HCT116 (cell line): ENCODE results near the gene ZNF385A. TPM values are rescaled to one million over a fixed set of nuclear protein-coding genes. Genes with fewer than 3 reads are reported as not detected.

Experiments used
- ATAC-seq: fragments of 200-7000 bp; cut with Tn5 transposase; 2 replicates; pipeline ENCODE4 v1.9.1; 2020; ENCODE audit warnings: mild to moderate bottlenecking, moderate library complexity
- BruUV-seq: library from RNA; stranded (reverse); fragments of 400-500 nt; replicated peaks from 2 replicates; lab custom pipeline; 2021; lab: Mats Ljungman, UMichigan
- CTCF ChIA-PET: fragments of 300-600 bp; sonication (Branson Sonifier 250); formaldehyde crosslinking; loops from one replicate; lab custom pipeline; 2021; ENCODE audit warnings: antibody characterized with exemption; lab: Charles Lee
- POLR2A ChIA-PET: fragments of 300-600, 350-600 bp; sonication (Branson Sonifier 250); formaldehyde crosslinking; loops from one replicate; lab custom pipeline; 2021; ENCODE audit warnings: antibody characterized with exemption; lab: Charles Lee
- RAD21 ChIA-PET, 2 experiments: fragments of 300-600 bp; sonication (Branson Sonifier 250); formaldehyde crosslinking; loops; one replicate each; lab custom pipeline; 2023; ENCODE audit warnings: low total read pairs in 2 of 2; ENCODE audit not compliant: uncharacterized antibody in 2 of 2, unreplicated experiment in 2 of 2, low non-redundant PET in 1 of 2; lab: Charles Lee
- DNase-seq: peaks from one replicate; pipeline ENCODE4 v3.0.0-alpha.2; 2010; ENCODE audit warnings: low read depth, low spot score
- H2AFZ ChIP-seq: fragments of 200-600 bp; shearing (Covaris generic), sonication (generic); 2 replicates; pipeline ENCODE4 v1.6.1; 2017; ENCODE audit warnings: low read depth, mixed run types, mixed read lengths, antibody characterized with exemption, low read length; ENCODE audit not compliant: poor library complexity, severe bottlenecking
- H3K27ac ChIP-seq: 2 replicates; pipeline ENCODE4 v1.5.1; 2012; ENCODE audit warnings: low read depth, low read length
- H3K27me3 ChIP-seq: fragments of 200-600 bp; sonication (generic); 2 replicates; pipeline ENCODE4 v1.6.1; 2016; ENCODE audit warnings: mixed run types, low read length, mixed read lengths; ENCODE audit not compliant: insufficient read depth
- H3K36me3 ChIP-seq, 2 experiments: fragments of 200-500 bp in 1 of 2; fragments of 200-600 bp in 1 of 2; sonication (Bioruptor generic) in 1 of 2; sonication (generic) in 1 of 2; 2 replicates each; pipeline versions ENCODE4 v1.5.1 to v1.6.1; 2014 to 2016; ENCODE audit warnings: low read length in 2 of 2, inconsistent platforms in 1 of 2, mixed read lengths in 1 of 2, mixed run types in 1 of 2; ENCODE audit not compliant: insufficient read depth in 2 of 2, control insufficient read depth in 1 of 2
- H3K4me1 ChIP-seq, 2 experiments: fragments of 200-600 bp in 1 of 2; sonication (generic) in 1 of 2; 2 replicates each; pipeline versions ENCODE4 v1.5.1 to v1.6.1; 2012 to 2017; ENCODE audit warnings: low read length in 2 of 2, inconsistent platforms in 1 of 2, mild to moderate bottlenecking in 1 of 2, mixed read lengths in 1 of 2, mixed run types in 1 of 2, moderate library complexity in 1 of 2; ENCODE audit not compliant: insufficient read depth in 2 of 2, control insufficient read depth in 1 of 2
- H3K4me2 ChIP-seq: fragments of 200-600 bp; sonication (generic); 2 replicates; pipeline ENCODE4 v1.6.1; 2017; ENCODE audit warnings: mixed run types, low read length, mixed read lengths
- H3K4me3 ChIP-seq, 2 experiments: fragments of 200-600 bp in 1 of 2; sonication (generic) in 1 of 2; replicated peaks in 1 of 2; 2 replicates each; pipeline ENCODE4 v1.5.1; 2011 to 2016; ENCODE audit warnings: low read length in 2 of 2, control low read depth in 1 of 2, low read depth in 1 of 2, mild to moderate bottlenecking in 1 of 2, mixed read lengths in 1 of 2, mixed run types in 1 of 2
- H3K79me2 ChIP-seq: fragments of 200-600 bp; sonication (generic); 2 replicates; pipeline ENCODE4 v1.6.1; 2017; ENCODE audit warnings: mild to moderate bottlenecking, mixed run types, low read length, moderate library complexity, mixed read lengths; ENCODE audit not compliant: insufficient read depth
- H3K9ac ChIP-seq: fragments of 200-600 bp; sonication (generic); 2 replicates; pipeline ENCODE4 v1.6.1; 2016; ENCODE audit warnings: low read length, mixed read lengths
- H3K9me2 ChIP-seq: fragments of 200-600 bp; sonication (generic), shearing (Covaris generic); 2 replicates; pipeline ENCODE4 v1.6.1; 2017; ENCODE audit warnings: mixed run types, mild to moderate bottlenecking, moderate library complexity; ENCODE audit not compliant: insufficient read depth
- H3K9me3 ChIP-seq, 2 experiments: fragments of 200-500 bp in 1 of 2; fragments of 200-600 bp in 1 of 2; sonication (Bioruptor generic) in 1 of 2; sonication (generic) in 1 of 2; 2 replicates each; pipeline ENCODE4 v1.6.1; 2014 to 2017; ENCODE audit warnings: low read length in 2 of 2, mixed read lengths in 2 of 2, inconsistent platforms in 1 of 2, low read depth in 1 of 2, mild to moderate bottlenecking in 1 of 2, mixed run types in 1 of 2, moderate library complexity in 1 of 2; ENCODE audit not compliant: control insufficient read depth in 1 of 2, insufficient read depth in 1 of 2
- H4K20me1 ChIP-seq: fragments of 200-600 bp; sonication (generic), shearing (Covaris generic); 2 replicates; pipeline ENCODE4 v1.6.1; 2017; ENCODE audit warnings: mixed run types, mild to moderate bottlenecking, moderate library complexity; ENCODE audit not compliant: insufficient read depth
- POLR2AphosphoS5 ChIP-seq: IDR thresholded peaks from 2 replicates; pipeline ENCODE4 v1.6.1; 2011; ENCODE audit warnings: mild to moderate bottlenecking, low read depth, low read length, moderate library complexity
- RAD21 ChIP-seq: IDR thresholded peaks from 2 replicates; pipeline ENCODE4 v1.6.1; 2012; ENCODE audit warnings: low read depth, mild to moderate bottlenecking
- SRF ChIP-seq: IDR thresholded peaks from 2 replicates; pipeline ENCODE4 v1.6.1; 2012; ENCODE audit warnings: low read depth
- TCF7L2 ChIP-seq: IDR thresholded peaks from 2 replicates; pipeline ENCODE4 v1.7.0; 2011; ENCODE audit warnings: borderline replicate concordance, inconsistent platforms; ENCODE audit not compliant: insufficient read depth, insufficient read length; ENCODE audit errors: extremely low read depth
- YY1 ChIP-seq: IDR thresholded peaks from 2 replicates; pipeline ENCODE4 v1.6.1; 2011; ENCODE audit warnings: low read length, low read depth, moderate library complexity, mild to moderate bottlenecking; ENCODE audit not compliant: insufficient replicate concordance; ENCODE audit errors: extremely low read depth
- ZFX ChIP-seq: fragments of 450-650 bp; IDR thresholded peaks from 2 replicates; pipeline ENCODE4 v1.6.1; 2017
- ZNF274 ChIP-seq: fragments of 200-500 bp; sonication (Bioruptor generic); IDR thresholded peaks from 2 replicates; pipeline ENCODE4 v1.6.1; 2014; ENCODE audit warnings: mild to moderate bottlenecking, low read depth, low read length, inconsistent platforms
- intact Hi-C: fragments of 100-400 bp; cut with micrococcal nuclease; formaldehyde crosslinking; loops from 2 replicates; pipeline ENCODE4 v1.10.0; 2022
- total RNA-seq: library from RNA; stranded (reverse); gene quantifications from one replicate; pipeline ENCODE4 v1.2.1, GENCODE V29; 2021; ENCODE audit not compliant: unreplicated experiment

ZNF385A gene
- total RNA-seq, 1 experiment from 2014 or later, result 34.7 TPM

- TF ChIP-seq ZNF274 (no peak), RAD21 (no peak), POLR2AphosphoS5 (no peak)
- TF ChIP-seq, all 23 proteins: peak for 0
Observed at GRCh38 chr12:54349036-54349435, 35.5 kb downstream of the ZNF385A start (continued).

- Histone ChIP-seq H3K9me2 (no peaks in the 10 kb centered on the region), H2AFZ (no peak overlapping the region), H3K4me2 (no peak overlapping the region), H3K9ac (no peak overlapping the region), H3K9me3 (no peaks in the 10 kb centered on the region), H3K27me3 (no peaks in the 10 kb centered on the region), H3K79me2 (peaks cover 63% of the 10 kb centered on the region), H3K4me1 (no peaks in the 10 kb centered on the region; a peak in 1 of 4 replicates), H3K4me3 (no peak overlapping the region), H3K27ac (no peak overlapping the region)
- DNase-seq, result no peak
- POLR2A ChIA-PET, result interaction anchor here (1.0 kb wide), 1 partner anchor 13 kb away, joined by 5 read pairs; no protein-coding TSS in a partner anchor
- ATAC-seq, result no peak
- intact Hi-C loops, result no loop called here
- no TSS peak for BruUV-seq
- CTCF ChIA-PET, result interaction anchor here (0.9 to 1.4 kb wide), 2 partner anchors 17 to 90 kb away, joined by 3 to 4 read pairs; partner anchors contain the start of gene COPZ1
- no peak for TF ChIP-seq SRF
- no peak for TF ChIP-seq ZNF274
- no peak for TF ChIP-seq YY1
- no peak for TF ChIP-seq ZFX
- no peak for TF ChIP-seq TCF7L2
- TF ChIP-seq, all 23 proteins: peak for 0
- Histone ChIP-seq H3K36me3 (peaks cover 30 to 47% of the 10 kb centered on the region in 2 experiments), H4K20me1 (peaks cover 6% of the 10 kb centered on the region; the same call in 1 of the 2 replicates)
- RAD21 ChIA-PET, result interaction anchor here in 1 of 2 experiments (0.6 kb wide), 1 partner anchor 122 kb away, joined by 7 read pairs; no protein-coding TSS in a partner anchor
Observed at GRCh38 chr12:54341378-54342300, 42.9 kb downstream of the ZNF385A start.
